Measurements from ENCODE around the gene PNPLA2. TPM values are rescaled to one million over a fixed set of nuclear protein-coding genes. Genes with fewer than 3 reads are reported as not detected.

PNPLA2 gene
- polyA plus RNA-seq, 3 donors, result 26.8 to 321 (median 35.0) TPM

GRCh38 chr11:791658-792534 is 26.8 kb upstream of the PNPLA2 start:
- no peak overlapping the region for H3K4me2 ChIP-seq (replicated peaks; ENCODE audit: extremely low read depth, low read length, poor library complexity, severe bottlenecking)
- H3K36me3 ChIP-seq (replicated peaks in 1 of 2; ENCODE audit: control insufficient read depth in 1 of 2, insufficient read depth in 2 of 2, low read length in 2 of 2), result peaks cover 5 to 9% of the 10 kb centered on the region in 2 donors
- WGBS (ENCODE audit: insufficient coverage), result 95% methylated on average over 38 of the region's 49 CpGs
- peaks cover 12% of the 10 kb centered on the region for H4K20me1 ChIP-seq (ENCODE audit: insufficient read depth, low read length)
- Mint-ChIP-seq H3K4me1 (peaks cover 12% of the 10 kb centered on the region), H3K4me3 (no peak overlapping the region), H3K36me3 (peaks cover 15 to 17% of the 10 kb centered on the region in 2 donors), H3K9me3 (peaks cover 0 to 2% (median 0%) of the 10 kb centered on the region in 7 donors), H3K27ac (no peak overlapping the region), H3K27me3 (ENCODE audit: low read depth in 3 of 3) (peaks cover 15 to 34% (median 20%) of the 10 kb centered on the region in 3 donors)
- H3K27ac ChIP-seq (ENCODE audit: low read depth in 1 of 2, low read length in 2 of 2), result no peak overlapping the region
- no peak overlapping the region for H3K4me3 ChIP-seq (replicated peaks in 1 of 3; ENCODE audit: low read depth in 2 of 3, low read length in 3 of 3)
- peaks cover 17% of the 10 kb centered on the region in 2 donors for H3K4me1 ChIP-seq (ENCODE audit: control insufficient read depth in 1 of 2, insufficient read depth in 2 of 2, low read length in 2 of 2)
- peaks cover 4 to 28% of the 10 kb centered on the region in 2 donors for H3K27me3 ChIP-seq (ENCODE audit: control insufficient read depth in 2 of 2, insufficient read depth in 2 of 2, low read length in 2 of 2)
- peaks cover 14% of the 10 kb centered on the region for H3K79me2 ChIP-seq (ENCODE audit: insufficient read depth, low read length)
- TF ChIP-seq CTCF (IDR thresholded peaks at IDR 0.05), result no peak
- no peak overlapping the region for H2AFZ ChIP-seq (ENCODE audit: insufficient read depth, low read depth, low read length, poor library complexity, severe bottlenecking)
- H3K9ac ChIP-seq (ENCODE audit: insufficient read depth, low read length, poor library complexity, severe bottlenecking), result no peak overlapping the region
- no peaks in the 10 kb centered on the region for H3K9me3 ChIP-seq (replicated peaks in 1 of 2; ENCODE audit: control insufficient read depth in 1 of 2, insufficient read depth in 1 of 2, low read length in 2 of 2)
- no peak for DNase-seq
- intact Hi-C loops (cut with micrococcal nuclease), result no loop called here

- Histone ChIP-seq H3K9ac (ENCODE audit: insufficient read depth, low read length, poor library complexity, severe bottlenecking) (no peak overlapping the region), H3K9me3 (replicated peaks in 1 of 2; ENCODE audit: control insufficient read depth in 1 of 2, insufficient read depth in 1 of 2, low read length in 2 of 2) (no peaks in the 10 kb centered on the region), H3K36me3 (replicated peaks in 1 of 2; ENCODE audit: control insufficient read depth in 1 of 2, insufficient read depth in 2 of 2, low read length in 2 of 2) (peaks cover 5 to 9% of the 10 kb centered on the region in 2 donors), H3K4me3 (replicated peaks in 1 of 3; ENCODE audit: low read depth in 2 of 3, low read length in 3 of 3) (no peak overlapping the region), H4K20me1 (ENCODE audit: insufficient read depth, low read length) (peaks cover 12% of the 10 kb centered on the region), H3K4me1 (ENCODE audit: control insufficient read depth in 1 of 2, insufficient read depth in 2 of 2, low read length in 2 of 2) (peaks cover 23% of the 10 kb centered on the region in 2 donors), H2AFZ (ENCODE audit: insufficient read depth, low read depth, low read length, poor library complexity, severe bottlenecking) (no peak overlapping the region), H3K4me2 (replicated peaks; ENCODE audit: extremely low read depth, low read length, poor library complexity, severe bottlenecking) (no peak overlapping the region), H3K27me3 (ENCODE audit: control insufficient read depth in 2 of 2, insufficient read depth in 2 of 2, low read length in 2 of 2) (peaks cover 4 to 28% of the 10 kb centered on the region in 2 donors), H3K79me2 (ENCODE audit: insufficient read depth, low read length) (peaks cover 15% of the 10 kb centered on the region), H3K27ac (ENCODE audit: low read depth in 1 of 2, low read length in 2 of 2) (no peak overlapping the region)
- Mint-ChIP-seq H3K4me1 (peaks cover 17% of the 10 kb centered on the region), H3K27ac (no peak overlapping the region), H3K9me3 (peaks cover 0 to 2% (median 0%) of the 10 kb centered on the region in 7 donors), H3K27me3 (ENCODE audit: low read depth in 3 of 3) (peaks cover 15 to 31% (median 20%) of the 10 kb centered on the region in 3 donors), H3K36me3 (peaks cover 15 to 17% of the 10 kb centered on the region in 2 donors), H3K4me3 (no peak overlapping the region)
- intact Hi-C loops (cut with micrococcal nuclease), result no loop called here
- TF ChIP-seq CTCF (IDR thresholded peaks at IDR 0.05), result no peak
- WGBS (ENCODE audit: insufficient coverage), result 94% methylated on average over 13 of the region's 15 CpGs
- DNase-seq, result no peak
These were observed 26.2 kb upstream of the PNPLA2 start for GRCh38 chr11:792535-792821.
